HS-27A (cell line): ENCODE measurements around the gene F12.
"Not testable (repeated sequence)": the region's sequence is repeated elsewhere in the genome, so short reads cannot be mapped to it uniquely, and the experiment has no call there.

Experiments
- DNase-seq: peaks from one replicate; pipeline ENCODE4 v3.0.0-alpha.2; 2012; ENCODE audit warnings: low read depth, missing footprints

The F12 gene

GRCh38 chr5:177387405-177387804 is 22.0 kb downstream of the F12 start:
- no peak for DNase-seq

- DNase-seq: no peak
These were observed 22.8 kb downstream of the F12 start for GRCh38 chr5:177386542-177386941.

- DNase-seq: no peak
These were observed 23.6 kb downstream of the F12 start for GRCh38 chr5:177385720-177386119.

GRCh38 chr5:177384134-177384533 is 25.2 kb downstream of the F12 start, which contains the start of gene SLC34A1:
TSS of gene SLC34A1 (plus strand) at chr5:177384434. CDS start at chr5:177385742, 1,308 bp downstream.
- no peak for DNase-seq

GRCh38 chr5:177383181-177383580 is 26.2 kb downstream of the F12 start:
- DNase-seq: no peak

GRCh38 chr5:177382423-177383029 is 26.8 kb downstream of the F12 start:
- no peak for DNase-seq

GRCh38 chr5:177380805-177381126 is 28.6 kb downstream of the F12 start:
- no peak for DNase-seq

GRCh38 chr5:177378884-177379883 is 30.2 kb downstream of the F12 start:
- DNase-seq: no peak

GRCh38 chr5:177377851-177378776 is 31.2 kb downstream of the F12 start:
- DNase-seq: no peak

- no peak for DNase-seq
These were observed 33.3 kb downstream of the F12 start for GRCh38 chr5:177376107-177376506.

GRCh38 chr5:177375516-177375915 is 33.8 kb downstream of the F12 start:
- not testable (repeated sequence) for DNase-seq

GRCh38 chr5:177374211-177374610 is 35.2 kb downstream of the F12 start:
- DNase-seq: no peak

GRCh38 chr5:177373806-177374205 is 35.6 kb downstream of the F12 start:
- no peak for DNase-seq

- no peak for DNase-seq
These were observed 36.5 kb downstream of the F12 start for GRCh38 chr5:177372910-177373309.

GRCh38 chr5:177372034-177372896 is 37.1 kb downstream of the F12 start:
- DNase-seq: no peak

- DNase-seq: no peak
These were observed 38.0 kb downstream of the F12 start for GRCh38 chr5:177371120-177372033.

- no peak for DNase-seq
These were observed 38.8 kb downstream of the F12 start for GRCh38 chr5:177370488-177371119.

GRCh38 chr5:177369645-177370440 is 39.5 kb downstream of the F12 start:
- DNase-seq: no peak
